HepG2 (cell line): ENCODE data around the gene PHRF1. TPM values are rescaled to one million over a fixed set of nuclear protein-coding genes. Genes with fewer than 3 reads are reported as not detected.

Experiments
- ELF3 ChIP-seq: IDR thresholded peaks from 2 replicates; pipeline ENCODE4 v1.6.1; 2016; ENCODE audit warnings: missing genetic modification reagents, missing compliant biosample characterization
- GABPA ChIP-seq, 2 experiments: IDR thresholded peaks; 2 replicates each; pipeline ENCODE4 v1.6.1; 2011 to 2016; ENCODE audit warnings: low read depth in 2 of 2, low read length in 1 of 2, missing biosample characterization in 1 of 2, missing genetic modification characterization in 1 of 2
- GATAD2A ChIP-seq: IDR thresholded peaks from 2 replicates; pipeline ENCODE4 v1.6.1; 2016
- KLF15 ChIP-seq: sonication (generic); formaldehyde crosslinking; IDR thresholded peaks from 2 replicates; pipeline ENCODE4 v1.8.1; 2023; ENCODE audit warnings: borderline replicate concordance, mild to moderate bottlenecking, inconsistent platforms, missing genetic modification reagents, mixed read lengths
- KMT2A ChIP-seq: sonication (generic); formaldehyde crosslinking; IDR thresholded peaks from 2 replicates; pipeline ENCODE4 v1.4.0; 2020; ENCODE audit warnings: missing genetic modification reagents
- KMT2B ChIP-seq: IDR thresholded peaks from 2 replicates; pipeline ENCODE4 v1.6.1; 2016; ENCODE audit warnings: missing genetic modification reagents, missing compliant biosample characterization
- NFKB2 ChIP-seq: sonication (generic); formaldehyde crosslinking; IDR thresholded peaks from 2 replicates; pipeline ENCODE4 v1.4.0; 2020; ENCODE audit warnings: missing genetic modification reagents, borderline replicate concordance
- PCBP2 ChIP-seq: fragments of 200-400 bp; formaldehyde crosslinking; optimal IDR thresholded peaks from 2 replicates; pipeline ENCODE3; 2018; ENCODE audit warnings: low read length, low read depth; ENCODE audit not compliant: poor library complexity, severe bottlenecking
- RBM39 ChIP-seq: fragments of 200-400 bp; formaldehyde crosslinking; IDR thresholded peaks from one replicate; pipeline ENCODE4 v1.6.1; 2018; ENCODE audit warnings: antibody characterized with exemption, mild to moderate bottlenecking, low read depth, low read length; ENCODE audit not compliant: poor library complexity, severe bottlenecking
- REPIN1 ChIP-seq: sonication (generic); formaldehyde crosslinking; IDR thresholded peaks from 2 replicates; pipeline ENCODE4 v1.8.0; 2022; ENCODE audit warnings: missing genetic modification reagents, low read depth, mild to moderate bottlenecking, borderline replicate concordance
- SOX5 ChIP-seq: IDR thresholded peaks from 2 replicates; pipeline ENCODE4 v1.6.1; 2016; ENCODE audit warnings: borderline replicate concordance
- ZFY ChIP-seq: sonication (generic); formaldehyde crosslinking; IDR thresholded peaks from 2 replicates; pipeline ENCODE4 v1.4.0; 2020; ENCODE audit warnings: missing genetic modification reagents
- ZNF350 ChIP-seq: sonication (generic); formaldehyde crosslinking; IDR thresholded peaks from 2 replicates; pipeline ENCODE4 v1.4.0; 2020; ENCODE audit warnings: mild to moderate bottlenecking, low read depth, missing genetic modification reagents, borderline replicate concordance
- ZNF430 ChIP-seq: sonication (generic); formaldehyde crosslinking; IDR thresholded peaks from 2 replicates; pipeline ENCODE4 v1.9.0; 2021; ENCODE audit warnings: mild to moderate bottlenecking, missing genetic modification reagents
- ZNF746 ChIP-seq: sonication (generic); formaldehyde crosslinking; IDR thresholded peaks from 2 replicates; pipeline ENCODE4 v1.8.0; 2022; ENCODE audit warnings: mild to moderate bottlenecking, missing genetic modification reagents
- ZNF773 ChIP-seq: sonication (generic); formaldehyde crosslinking; IDR thresholded peaks from 2 replicates; pipeline ENCODE4 v1.4.0; 2020; ENCODE audit warnings: missing genetic modification reagents, borderline replicate concordance
- ZSCAN12 ChIP-seq: sonication (generic); formaldehyde crosslinking; IDR thresholded peaks from 2 replicates; pipeline ENCODE4 v1.9.0; 2021; ENCODE audit warnings: mild to moderate bottlenecking, missing genetic modification reagents
- ZSCAN22 ChIP-seq: sonication (generic); formaldehyde crosslinking; IDR thresholded peaks from 2 replicates; pipeline ENCODE4 v1.4.0; 2020; ENCODE audit warnings: mild to moderate bottlenecking, missing genetic modification reagents
- polyA plus RNA-seq, 8 experiments: library from polyadenylated mRNA; depleted of rRNA in 3 of 8; stranded (reverse) in 7 of 8; unstranded in 1 of 8; fragments of >200 nt; fragmentation: Illumina TruSeq in 4 of 8; extraction: Trizol in 4 of 8; gene quantifications; 2 replicates each; pipeline versions ENCODE4 v1.2.1 to v1.2.3, GENCODE V29; 2011 to 2016; ENCODE audit warnings: low read depth in 4 of 8, missing spikeins in 1 of 8, mixed read lengths in 1 of 8; ENCODE audit not compliant: insufficient read depth in 1 of 8
- total RNA-seq, 5 experiments: library from RNA; depleted of rRNA; stranded (reverse); fragments of >200 nt; fragmentation: Illumina TruSeq; extraction: Trizol; gene quantifications; 2 replicates each; pipeline ENCODE4 v1.2.3, GENCODE V29; 2016; ENCODE audit warnings: low read depth in 1 of 5
- TF ChIP-seq, protein P1 (sequence below), 2 experiments: IDR thresholded peaks; 2 replicates each; pipeline ENCODE4 v1.6.1; 2011 to 2012; ENCODE audit warnings: low read length in 2 of 2, borderline replicate concordance in 1 of 2, low read depth in 1 of 2, mild to moderate bottlenecking in 1 of 2, moderate library complexity in 1 of 2
- TF ChIP-seq, protein P2 (sequence below): sonication (generic); formaldehyde crosslinking; IDR thresholded peaks from 2 replicates; pipeline ENCODE4 v1.5.0; 2020; ENCODE audit warnings: missing genetic modification reagents
- TF ChIP-seq, protein P3 (sequence below): sonication (generic); formaldehyde crosslinking; IDR thresholded peaks from 2 replicates; pipeline ENCODE4 v1.5.0; 2020; ENCODE audit warnings: missing genetic modification reagents, mild to moderate bottlenecking, borderline replicate concordance
- TF ChIP-seq, protein P4 (sequence below): sonication (generic); formaldehyde crosslinking; IDR thresholded peaks from 2 replicates; pipeline ENCODE4 v1.4.0; 2020; ENCODE audit warnings: missing genetic modification reagents

Gene PHRF1
- total and polyA plus RNA-seq, 2 of the 13 experiments (the other 11 are each of a cell fraction or from before 2014, with no cell fraction given) = 8.2 to 16.7 TPM

DNA sequence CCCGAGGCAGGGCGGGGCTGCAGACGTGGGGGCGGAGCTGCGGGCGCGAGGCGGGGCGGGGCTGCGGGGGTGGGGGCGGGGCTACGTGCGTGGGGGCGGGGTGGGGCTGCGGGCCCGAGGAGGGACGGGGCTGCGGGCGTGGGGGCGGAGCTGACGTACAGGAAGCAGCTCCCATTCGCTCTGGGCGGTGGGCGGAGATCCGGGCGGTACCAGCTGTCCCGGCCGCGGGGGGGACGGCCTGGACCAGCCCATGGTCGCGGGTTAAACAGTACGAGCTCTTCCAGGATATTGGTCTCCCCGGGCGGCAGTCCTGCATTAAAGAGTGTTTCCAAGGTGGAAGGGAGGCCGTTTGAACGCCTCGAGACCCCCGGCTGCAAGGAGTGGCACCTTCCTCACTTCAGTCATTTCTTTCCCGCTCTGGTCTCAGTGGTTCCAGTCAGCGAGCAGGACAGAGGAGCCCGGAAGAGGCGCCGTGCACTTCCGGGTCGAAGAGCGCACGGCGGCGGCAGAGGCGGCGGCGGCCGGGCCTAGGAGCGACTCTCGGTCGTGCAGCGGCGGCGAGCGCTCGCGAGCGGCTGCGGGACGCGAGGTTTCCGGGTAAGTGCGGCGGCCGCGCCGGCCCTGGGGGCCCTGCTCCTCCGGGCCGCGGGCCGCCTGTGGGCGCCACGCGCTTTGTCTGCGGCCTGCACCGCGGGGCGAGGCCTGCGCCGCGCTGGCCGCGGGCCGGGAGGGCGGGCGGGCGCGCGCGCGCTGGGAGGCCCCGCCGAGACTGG, at the start of gene PHRF1 (continued):
- TF ChIP-seq, protein P1, sequence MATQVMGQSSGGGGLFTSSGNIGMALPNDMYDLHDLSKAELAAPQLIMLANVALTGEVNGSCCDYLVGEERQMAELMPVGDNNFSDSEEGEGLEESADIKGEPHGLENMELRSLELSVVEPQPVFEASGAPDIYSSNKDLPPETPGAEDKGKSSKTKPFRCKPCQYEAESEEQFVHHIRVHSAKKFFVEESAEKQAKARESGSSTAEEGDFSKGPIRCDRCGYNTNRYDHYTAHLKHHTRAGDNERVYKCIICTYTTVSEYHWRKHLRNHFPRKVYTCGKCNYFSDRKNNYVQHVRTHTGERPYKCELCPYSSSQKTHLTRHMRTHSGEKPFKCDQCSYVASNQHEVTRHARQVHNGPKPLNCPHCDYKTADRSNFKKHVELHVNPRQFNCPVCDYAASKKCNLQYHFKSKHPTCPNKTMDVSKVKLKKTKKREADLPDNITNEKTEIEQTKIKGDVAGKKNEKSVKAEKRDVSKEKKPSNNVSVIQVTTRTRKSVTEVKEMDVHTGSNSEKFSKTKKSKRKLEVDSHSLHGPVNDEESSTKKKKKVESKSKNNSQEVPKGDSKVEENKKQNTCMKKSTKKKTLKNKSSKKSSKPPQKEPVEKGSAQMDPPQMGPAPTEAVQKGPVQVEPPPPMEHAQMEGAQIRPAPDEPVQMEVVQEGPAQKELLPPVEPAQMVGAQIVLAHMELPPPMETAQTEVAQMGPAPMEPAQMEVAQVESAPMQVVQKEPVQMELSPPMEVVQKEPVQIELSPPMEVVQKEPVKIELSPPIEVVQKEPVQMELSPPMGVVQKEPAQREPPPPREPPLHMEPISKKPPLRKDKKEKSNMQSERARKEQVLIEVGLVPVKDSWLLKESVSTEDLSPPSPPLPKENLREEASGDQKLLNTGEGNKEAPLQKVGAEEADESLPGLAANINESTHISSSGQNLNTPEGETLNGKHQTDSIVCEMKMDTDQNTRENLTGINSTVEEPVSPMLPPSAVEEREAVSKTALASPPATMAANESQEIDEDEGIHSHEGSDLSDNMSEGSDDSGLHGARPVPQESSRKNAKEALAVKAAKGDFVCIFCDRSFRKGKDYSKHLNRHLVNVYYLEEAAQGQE (IDR thresholded peaks at IDR 0.05; ENCODE audit: borderline replicate concordance in 1 of 2, low read depth in 1 of 2, low read length in 2 of 2) = peak in 1 of 2 experiments; percentile 28; a peak in 1 of 4 replicates
- peak; percentile 36; the same call in 1 of the 2 replicates for TF ChIP-seq KMT2B (CRISPR knock-in tag)
- peak; percentile 84; the same call in 1 of the 2 replicates for TF ChIP-seq KLF15
- peak; percentile 94 for TF ChIP-seq ZFY (CRISPR knock-in tag)
- TF ChIP-seq, protein P2, sequence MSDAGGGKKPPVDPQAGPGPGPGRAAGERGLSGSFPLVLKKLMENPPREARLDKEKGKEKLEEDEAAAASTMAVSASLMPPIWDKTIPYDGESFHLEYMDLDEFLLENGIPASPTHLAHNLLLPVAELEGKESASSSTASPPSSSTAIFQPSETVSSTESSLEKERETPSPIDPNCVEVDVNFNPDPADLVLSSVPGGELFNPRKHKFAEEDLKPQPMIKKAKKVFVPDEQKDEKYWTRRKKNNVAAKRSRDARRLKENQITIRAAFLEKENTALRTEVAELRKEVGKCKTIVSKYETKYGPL (CRISPR knock-in tag) = no peak
- TF ChIP-seq ZNF350 (CRISPR knock-in tag) = peak; percentile 32; the same call in 1 of the 2 replicates
- TF ChIP-seq REPIN1 (CRISPR knock-in tag) = no peak
- no peak for TF ChIP-seq PCBP2
- peak; percentile 66 for TF ChIP-seq ELF3
- TF ChIP-seq GATAD2A (CRISPR knock-in tag) = no peak
- peak; percentile 36; the same call in 1 of the 2 replicates for TF ChIP-seq NFKB2 (CRISPR knock-in tag)
- TF ChIP-seq ZNF773 = no peak
- peak; percentile 16; the same call in 1 of the 2 replicates for TF ChIP-seq SOX5 (CRISPR knock-in tag)
- 0 out of 2 replicates have a peak, but pooled peaks have one; percentile 17 for TF ChIP-seq ZNF430 (CRISPR knock-in tag)
- TF ChIP-seq, protein P3, sequence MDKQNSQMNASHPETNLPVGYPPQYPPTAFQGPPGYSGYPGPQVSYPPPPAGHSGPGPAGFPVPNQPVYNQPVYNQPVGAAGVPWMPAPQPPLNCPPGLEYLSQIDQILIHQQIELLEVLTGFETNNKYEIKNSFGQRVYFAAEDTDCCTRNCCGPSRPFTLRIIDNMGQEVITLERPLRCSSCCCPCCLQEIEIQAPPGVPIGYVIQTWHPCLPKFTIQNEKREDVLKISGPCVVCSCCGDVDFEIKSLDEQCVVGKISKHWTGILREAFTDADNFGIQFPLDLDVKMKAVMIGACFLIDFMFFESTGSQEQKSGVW = no peak
- TF ChIP-seq, protein P4, sequence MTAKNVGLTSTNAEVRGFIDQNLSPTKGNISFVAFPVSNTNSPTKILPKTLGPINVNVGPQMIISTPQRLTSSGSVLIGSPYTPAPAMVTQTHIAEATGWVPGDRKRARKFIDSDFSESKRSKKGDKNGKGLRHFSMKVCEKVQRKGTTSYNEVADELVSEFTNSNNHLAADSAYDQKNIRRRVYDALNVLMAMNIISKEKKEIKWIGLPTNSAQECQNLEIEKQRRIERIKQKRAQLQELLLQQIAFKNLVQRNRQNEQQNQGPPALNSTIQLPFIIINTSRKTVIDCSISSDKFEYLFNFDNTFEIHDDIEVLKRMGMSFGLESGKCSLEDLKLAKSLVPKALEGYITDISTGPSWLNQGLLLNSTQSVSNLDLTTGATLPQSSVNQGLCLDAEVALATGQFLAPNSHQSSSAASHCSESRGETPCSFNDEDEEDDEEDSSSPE (CRISPR knock-in tag) = peak; percentile 81
- peak; percentile 35; the same call in 1 of the 2 replicates for TF ChIP-seq ZSCAN12
- TF ChIP-seq KMT2A (CRISPR knock-in tag) = peak; percentile 75; the same call in 1 of the 2 replicates
- peak; percentile 33 for TF ChIP-seq RBM39
- no peak for TF ChIP-seq GABPA (IDR thresholded peaks at IDR 0.05; ENCODE audit: low read depth, low read length)
- TF ChIP-seq GABPA (CRISPR knock-in tag; IDR thresholded peaks at IDR 0.05; ENCODE audit: low read depth) = peak; percentile 92
- TF ChIP-seq ZSCAN22 (CRISPR knock-in tag) = no peak
- peak; percentile 39; the same call in 1 of the 2 replicates for TF ChIP-seq ZNF746 (CRISPR knock-in tag)
